A549 (cell line): ENCODE results near the gene ZNF536. TPM values are rescaled to one million over a fixed set of nuclear protein-coding genes. Genes with fewer than 3 reads are reported as not detected.
"Not testable (repeated sequence)": the region's sequence is repeated elsewhere in the genome, so short reads cannot be mapped to it uniquely, and the experiment has no call there.

Source experiments
- ATAC-seq, 2 experiments: fragments of 200-7000 bp in 1 of 2; fragments of >200 bp in 1 of 2; cut with Nextera tagmentation in 1 of 2; cut with Tn5 transposase in 1 of 2; 3 replicates each; pipeline versions ENCODE4 v1.8.0 to v1.9.1; 2018 to 2020; ENCODE audit warnings: mild to moderate bottlenecking in 1 of 2, moderate library complexity in 1 of 2
- CTCF ChIA-PET: fragments of 300-600 bp; sonication (Branson Sonifier 250); formaldehyde crosslinking; extraction: SDS; loops from one replicate; lab custom pipeline; 2021; ENCODE audit warnings: antibody characterized with exemption, inconsistent platforms; lab: Yijun Ruan, JAX
- POLR2A ChIA-PET: fragments of 350-600 bp; formaldehyde crosslinking; extraction: SDS; loops from one replicate; lab custom pipeline; 2021; ENCODE audit warnings: antibody characterized with exemption, inconsistent platforms; lab: Yijun Ruan, JAX
- DNase-seq, 2 experiments: peaks; one replicate each; pipeline versions ENCODE4 v3.0.0 to v3.0.0-alpha.2; 2011 to 2016; ENCODE audit warnings: low read depth in 1 of 2, low spot score in 1 of 2
- FAIRE-seq: peaks from 2 replicates; lab custom pipeline; 2011; peaks lifted over from hg19 to GRCh38; lab: Jason Lieb, UNC
- H3K27ac ChIP-seq, 2 experiments: fragments of >200 bp; sonication (Bioruptor Twin); formaldehyde crosslinking; 3 replicates each; pipeline ENCODE4 v1.5.1; 2016 to 2017
- H3K4me1 ChIP-seq: fragments of >200 bp; sonication (Bioruptor Twin); formaldehyde crosslinking; 3 replicates; pipeline ENCODE4 v1.6.1; 2016
- H3K4me2 ChIP-seq: fragments of >200 bp; sonication (Bioruptor Twin); formaldehyde crosslinking; 3 replicates; pipeline ENCODE4 v1.6.1; 2016
- H3K4me3 ChIP-seq: fragments of >200 bp; sonication (Bioruptor Twin); formaldehyde crosslinking; 3 replicates; pipeline ENCODE4 v1.5.1; 2016
- H3K9me3 ChIP-seq: fragments of >200 bp; sonication (Bioruptor Twin); formaldehyde crosslinking; 3 replicates; pipeline ENCODE4 v1.6.1; 2016
- CHD4 ChIP-seq: fragments of 200-600 bp; sonication (generic); IDR thresholded peaks from 2 replicates; pipeline ENCODE4 v1.6.1; 2016; ENCODE audit warnings: antibody characterized with exemption, mild to moderate bottlenecking, borderline replicate concordance
- CTCF ChIP-seq: fragments of >200 bp; sonication (Bioruptor Twin); formaldehyde crosslinking; IDR thresholded peaks from 3 replicates; pipeline ENCODE4 v1.5.1; 2016
- ESRRA ChIP-seq: fragments of 150-350 bp; IDR thresholded peaks from 2 replicates; pipeline ENCODE4 v1.6.1; 2014; ENCODE audit warnings: mild to moderate bottlenecking, low read length, borderline replicate concordance
- FOXS1 ChIP-seq: fragments of 250-450 bp; sonication (Bioruptor Pico); IDR thresholded peaks from 2 replicates; pipeline ENCODE4 v1.5.0; 2020; ENCODE audit warnings: mild to moderate bottlenecking, moderate library complexity
- MAFK ChIP-seq: fragments of 450-650 bp; IDR thresholded peaks from 2 replicates; pipeline ENCODE4 v1.6.1; 2014; ENCODE audit not compliant: partially characterized antibody
- MAX ChIP-seq: IDR thresholded peaks from 2 replicates; pipeline ENCODE4 v1.6.1; 2012
- MAZ ChIP-seq: fragments of 150-350 bp; IDR thresholded peaks from 2 replicates; pipeline ENCODE4 v1.6.1; 2014; ENCODE audit warnings: antibody characterized with exemption, low read depth, low read length, borderline replicate concordance
- NR3C1 ChIP-seq: fragments of >200 bp; sonication (Bioruptor Twin); formaldehyde crosslinking; IDR thresholded peaks from 3 replicates; pipeline ENCODE4 v1.6.1; 2017
- RARB ChIP-seq: fragments of 250-450 bp; sonication (Bioruptor Pico); IDR thresholded peaks from 2 replicates; pipeline ENCODE4 v1.8.0; 2021; ENCODE audit warnings: mild to moderate bottlenecking, moderate library complexity
- REST ChIP-seq: fragments of 200-600 bp; sonication (generic); IDR thresholded peaks from 2 replicates; pipeline ENCODE4 v1.6.1; 2016; ENCODE audit warnings: antibody characterized with exemption, mild to moderate bottlenecking, moderate library complexity
- TP53 ChIP-seq: fragments of 250-450 bp; sonication (Bioruptor Pico); IDR thresholded peaks from 2 replicates; pipeline ENCODE4 v1.5.0; 2021; ENCODE audit warnings: mild to moderate bottlenecking, moderate library complexity
- USF2 ChIP-seq: fragments of 450-650 bp; IDR thresholded peaks from 2 replicates; pipeline ENCODE4 v1.6.1; 2014; ENCODE audit warnings: antibody characterized with exemption
- ZNF302 ChIP-seq: fragments of 250-450 bp; sonication (Bioruptor Pico); IDR thresholded peaks from 2 replicates; pipeline ENCODE4 v1.9.0; 2021; ENCODE audit warnings: inconsistent platforms, mild to moderate bottlenecking, moderate library complexity
- WGBS: methylation state at CpG from one replicate; pipeline ENCODE4 v1.1.6; 2017; ENCODE audit errors: missing lambda C conversion rate; 5-methylcytosine and 5-hydroxymethylcytosine counted together
- polyA plus RNA-seq, 4 experiments: library from polyadenylated mRNA; depleted of rRNA in 3 of 4; stranded (reverse); fragments of >200 nt; fragmentation: RNase III in 1 of 4; extraction: RNeasy Plus Mini Kit Qiagen cat#74134 plus additional on column Dnase treatment in 1 of 4; gene quantifications; 2 replicates in 3 of 4; 3 replicates in 1 of 4; pipeline ENCODE4 v1.2.3, GENCODE V29; 2011 to 2017

Gene ZNF536
- polyA plus RNA-seq, 2 of the 4 experiments (the other 2 are of a cell fraction): not detected

- no peak for TF ChIP-seq MAZ
- Histone ChIP-seq H3K4me3 (no peak overlapping the region), H3K4me2 (no peak overlapping the region), H3K4me1 (no peaks in the 10 kb centered on the region), H3K9me3 (peaks cover 9% of the 10 kb centered on the region; the same call in 1 of the 3 replicates), H3K27ac (no peak overlapping the region)
- ChIA-PET CTCF (interaction anchor here (0.7 to 0.8 kb wide), 3 partner anchors 12 to 165 kb away, joined by 3 read pairs; no protein-coding TSS in a partner anchor), POLR2A (no interaction called here)
- ATAC-seq (no peak), FAIRE-seq (no peak), DNase-seq (no peak)
- WGBS: 33% methylated on average over 8 of the region's 8 CpGs
These were observed 92.0 kb downstream of the ZNF536 start for GRCh38 chr19:30464162-30464561.

GRCh38 chr19:30466598-30466997 is 94.4 kb downstream of the ZNF536 start:
- H3K4me2 ChIP-seq, H3K4me3 ChIP-seq, H3K4me1 ChIP-seq, POLR2A ChIA-PET, DNase-seq, FAIRE-seq, H3K9me3 ChIP-seq, ATAC-seq, H3K27ac ChIP-seq: not testable (repeated sequence)
- 10% methylated on average over 4 of the region's 4 CpGs for WGBS
- CTCF ChIA-PET: interaction anchor here (0.6 kb wide), 1 partner anchor 24 kb away, joined by 3 read pairs; no protein-coding TSS in a partner anchor

GRCh38 chr19:30467239-30467638 is 95.1 kb downstream of the ZNF536 start:
- H3K4me2 ChIP-seq: no peak overlapping the region
- no peaks in the 10 kb centered on the region for H3K4me1 ChIP-seq
- no peak overlapping the region for H3K27ac ChIP-seq
- ATAC-seq (no peak), DNase-seq (no peak), FAIRE-seq (no peak)
- CTCF ChIA-PET: no interaction called here
- 0 out of 3 replicates have a peak, but pooled peaks cover 3% of the 10 kb centered on the region for H3K9me3 ChIP-seq
- H3K4me3 ChIP-seq: no peak overlapping the region
- 7% methylated on average over 4 of the region's 4 CpGs for WGBS
- POLR2A ChIA-PET: no interaction called here
- TF ChIP-seq MAX (no peak), RARB (no peak), REST (no peak), TP53 (CRISPR knock-in tag) (no peak), ESRRA (no peak), ZNF302 (CRISPR knock-in tag) (no peak), MAFK (no peak), CHD4 (no peak)

GRCh38 chr19:30469774-30470173 is 97.6 kb downstream of the ZNF536 start:
- FAIRE-seq (no peak), DNase-seq (no peak), ATAC-seq (no peak)
- no peak for TF ChIP-seq FOXS1 (CRISPR knock-in tag)
- TF ChIP-seq NR3C1: no peak
- TF ChIP-seq USF2: no peak
- TF ChIP-seq CTCF: no peak
- Histone ChIP-seq H3K4me1 (no peaks in the 10 kb centered on the region), H3K9me3 (0 out of 3 replicates have a peak, but pooled peaks cover 3% of the 10 kb centered on the region), H3K4me2 (no peak overlapping the region), H3K27ac (no peak overlapping the region), H3K4me3 (no peak overlapping the region)
- 2% methylated on average over 5 of the region's 5 CpGs for WGBS
- POLR2A ChIA-PET: no interaction called here
- CTCF ChIA-PET: interaction anchor here (1.0 to 1.5 kb wide), 2 partner anchors 8 to 21 kb away, joined by 3 read pairs; no protein-coding TSS in a partner anchor
